ENCODE data around the gene CITED1.
A peak's percentile ranks its signal among the peaks of the same experiment; 100 is the strongest.

Gene CITED1

GRCh38 chrX:72317139-72317538, 11.4 kb upstream of the CITED1 start:
- in situ Hi-C loops (cut with HindIII; ENCODE audit: low pct_unique_long_range_greater_than_20kb, low sequenced_read_pairs): no loop called here
- DNase-seq (ENCODE audit: low read depth in 1 of 2, low spot score in 1 of 2): no peak
- TF ChIP-seq JUND (IDR thresholded peaks at IDR 0.05; ENCODE audit: low read depth): no peak

GRCh38 chrX:72316408-72317110, 10.8 kb upstream of the CITED1 start:
- in situ Hi-C loops (cut with HindIII; ENCODE audit: low pct_unique_long_range_greater_than_20kb, low sequenced_read_pairs): no loop called here
- TF ChIP-seq JUND (IDR thresholded peaks at IDR 0.05; ENCODE audit: low read depth): no peak

DNA sequence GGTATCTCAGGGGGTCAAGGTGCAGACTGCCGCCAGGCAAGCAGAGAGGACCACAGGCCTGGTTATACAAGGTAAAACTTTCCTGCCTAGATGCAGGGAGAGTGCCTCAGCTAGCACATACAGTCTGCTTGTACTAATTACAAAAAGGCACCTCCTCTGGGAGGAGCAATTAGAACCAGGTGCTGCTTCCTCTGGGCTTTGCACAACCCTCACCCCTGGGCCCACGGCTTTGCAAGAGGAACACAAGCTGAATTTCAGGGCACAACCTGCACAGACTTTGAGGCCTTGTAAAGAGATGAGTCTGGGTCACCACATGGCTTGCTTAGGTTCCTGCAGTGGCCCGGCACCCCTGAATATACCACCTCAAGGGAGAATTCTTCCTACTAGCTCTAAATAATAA, 9.2 kb upstream of the CITED1 start:
- TF ChIP-seq JUND (IDR thresholded peaks at IDR 0.05; ENCODE audit: low read depth): no peak
- DNase-seq (ENCODE audit: low read depth in 1 of 2, low spot score in 1 of 2): no peak
- in situ Hi-C loops (cut with HindIII; ENCODE audit: low pct_unique_long_range_greater_than_20kb, low sequenced_read_pairs): no loop called here

More at GRCh38 chrX:72316408-72317110, 10.8 kb upstream of the CITED1 start:
- no peak for DNase-seq (ENCODE audit: low read depth in 1 of 2, low spot score in 1 of 2)

- DNase-seq (ENCODE audit: low read depth in 1 of 2, low spot score in 1 of 2): no peak
- in situ Hi-C loops (cut with HindIII; ENCODE audit: low pct_unique_long_range_greater_than_20kb, low sequenced_read_pairs): no loop called here
- TF ChIP-seq JUND (IDR thresholded peaks at IDR 0.05; ENCODE audit: low read depth): no peak
Measured at GRCh38 chrX:72313707-72314641, 8.3 kb upstream of the CITED1 start.

DNA sequence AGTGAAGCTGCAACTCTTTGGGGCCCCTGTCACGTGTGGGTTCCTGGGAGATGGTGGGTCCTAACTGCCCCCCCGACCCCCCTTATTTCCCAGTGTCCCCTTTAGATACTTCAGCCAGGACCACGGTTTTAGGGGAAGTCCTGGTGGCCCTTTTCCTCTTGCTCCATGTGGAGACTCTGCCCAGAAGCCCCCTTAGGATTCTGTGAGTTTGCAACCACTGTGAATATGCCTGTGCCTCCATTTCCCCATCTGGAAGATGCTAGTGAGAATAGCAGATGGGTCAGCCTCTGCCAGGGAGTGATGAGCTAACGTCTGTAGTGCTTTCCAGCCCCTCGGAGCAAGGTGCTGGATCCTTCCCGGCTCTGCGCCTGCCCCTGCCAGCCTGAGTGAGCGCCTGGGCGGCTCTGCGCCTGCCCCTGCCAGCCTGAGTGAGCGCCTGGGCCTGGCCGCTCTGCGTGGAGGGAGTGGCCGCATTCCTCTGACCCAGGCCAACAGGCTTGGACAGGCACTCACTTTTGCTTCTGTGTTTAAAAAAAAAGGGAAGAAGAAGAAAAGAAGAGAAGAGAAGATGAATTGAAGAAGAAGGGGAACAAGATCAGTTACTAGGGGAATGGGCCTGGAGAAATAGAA, 6.7 kb upstream of the CITED1 start:
- in situ Hi-C loops (cut with HindIII; ENCODE audit: low pct_unique_long_range_greater_than_20kb, low sequenced_read_pairs): no loop called here
- no peak for TF ChIP-seq JUND (IDR thresholded peaks at IDR 0.05; ENCODE audit: low read depth)
- DNase-seq (ENCODE audit: low read depth in 1 of 2, low spot score in 1 of 2): no peak

- no peak for TF ChIP-seq JUND (IDR thresholded peaks at IDR 0.05; ENCODE audit: low read depth)
- no peak for DNase-seq (ENCODE audit: low read depth in 1 of 2, low spot score in 1 of 2)
- in situ Hi-C loops (cut with HindIII; ENCODE audit: low pct_unique_long_range_greater_than_20kb, low sequenced_read_pairs): no loop called here
Measured at GRCh38 chrX:72309297-72310071, 3.8 kb upstream of the CITED1 start.

DNA sequence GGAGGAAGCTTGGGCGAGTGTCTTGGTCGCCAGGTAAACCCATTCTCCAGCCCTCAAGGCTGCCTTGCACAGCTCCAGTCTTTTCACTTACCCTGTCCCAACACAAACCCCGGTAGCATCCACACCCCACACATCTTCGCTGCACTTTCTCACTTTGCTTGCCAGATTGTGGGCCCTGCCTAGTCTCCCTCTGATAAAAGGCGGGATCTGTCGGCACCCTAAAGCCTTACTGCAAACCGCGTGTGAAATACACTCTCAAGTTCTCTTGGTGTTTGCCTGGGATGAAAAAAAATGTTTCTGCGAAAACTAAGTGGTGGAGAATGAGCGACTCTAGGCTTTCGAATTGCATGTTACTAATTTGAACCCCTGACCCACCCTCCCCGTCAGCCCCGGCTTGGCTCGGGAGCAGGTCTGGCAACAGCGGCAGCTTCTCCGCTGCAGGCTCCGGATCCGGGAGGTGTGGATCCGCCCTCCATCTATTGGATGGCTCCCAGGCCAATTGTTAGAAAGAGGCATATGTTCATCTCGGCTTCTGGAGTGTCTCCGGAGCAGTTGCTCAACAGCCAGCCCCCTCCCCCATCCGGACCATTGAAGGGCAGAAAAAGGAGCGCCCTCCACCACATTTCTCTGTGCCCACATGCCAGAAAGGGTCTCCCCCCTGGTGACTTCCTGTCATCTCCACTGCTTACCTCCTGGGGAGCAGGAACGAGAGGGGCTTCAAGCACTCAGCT, 3.0 kb upstream of the CITED1 start:
- in situ Hi-C loops (cut with HindIII; ENCODE audit: low pct_unique_long_range_greater_than_20kb, low sequenced_read_pairs): no loop called here
- TF ChIP-seq JUND (IDR thresholded peaks at IDR 0.05; ENCODE audit: low read depth): no peak
- peak; percentile 32 to 60 for DNase-seq (ENCODE audit: low read depth in 1 of 2, low spot score in 1 of 2)

DNA sequence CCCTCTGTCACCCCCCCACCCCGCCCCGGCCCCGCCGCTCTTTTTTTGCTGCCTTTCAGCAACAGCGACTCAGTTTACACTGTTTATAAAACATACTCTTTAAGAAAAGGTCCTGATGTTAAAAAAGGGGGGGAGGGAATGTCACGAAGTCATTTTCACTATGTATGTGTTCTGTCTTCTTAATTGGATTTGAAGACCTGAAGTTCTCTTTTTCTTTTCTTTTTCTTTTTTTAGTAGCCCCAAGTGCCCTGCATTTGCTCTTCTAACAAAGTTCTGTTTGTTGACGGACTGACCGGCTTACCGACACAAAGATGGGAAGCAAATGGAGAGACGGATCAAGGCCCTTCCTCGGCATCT, 2.5 kb upstream of the CITED1 start:
- no peak for DNase-seq (ENCODE audit: low read depth in 1 of 2, low spot score in 1 of 2)
- no peak for TF ChIP-seq JUND (IDR thresholded peaks at IDR 0.05; ENCODE audit: low read depth)
- in situ Hi-C loops (cut with HindIII; ENCODE audit: low pct_unique_long_range_greater_than_20kb, low sequenced_read_pairs): no loop called here

DNA sequence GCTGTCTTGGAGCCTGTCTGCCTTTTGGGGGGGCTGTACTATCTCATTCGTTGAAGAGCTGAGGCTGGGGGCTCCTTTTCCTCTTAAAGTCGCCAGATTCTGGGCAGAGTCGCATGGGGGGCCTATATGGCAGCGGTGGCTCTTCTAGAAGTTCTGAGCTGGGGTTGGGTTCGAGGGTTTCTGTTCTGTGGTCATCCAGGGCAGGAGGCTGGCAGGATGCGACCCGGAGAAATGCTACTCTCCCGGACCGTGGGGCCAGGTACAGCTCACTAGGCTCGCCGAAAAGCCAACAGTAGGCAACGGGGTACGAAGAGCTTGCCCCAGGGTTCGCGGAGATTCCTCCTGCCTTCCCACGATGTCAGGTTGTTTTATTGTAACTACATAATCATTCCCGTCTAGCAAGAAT, 1.9 kb upstream of the CITED1 start:
- in situ Hi-C loops (cut with HindIII; ENCODE audit: low pct_unique_long_range_greater_than_20kb, low sequenced_read_pairs): no loop called here
- DNase-seq (ENCODE audit: low read depth in 1 of 2, low spot score in 1 of 2): no peak
- TF ChIP-seq JUND (IDR thresholded peaks at IDR 0.05; ENCODE audit: low read depth): no peak

GRCh38 chrX:72306851-72307645, 1.3 kb upstream of the CITED1 start:
- 0 out of 2 replicates have a peak, but pooled peaks have one; percentile 7 for TF ChIP-seq JUND (IDR thresholded peaks at IDR 0.05; ENCODE audit: low read depth)
- in situ Hi-C loops (cut with HindIII; ENCODE audit: low pct_unique_long_range_greater_than_20kb, low sequenced_read_pairs): no loop called here
- DNase-seq (ENCODE audit: low read depth in 1 of 2, low spot score in 1 of 2): peak; percentile 59
